Gastrocnemius medialis (tissue), 4 donors: ENCODE measurements around the gene AJM1.

ENCODE experiments used
- CTCF ChIP-seq, 5 experiments: fragments of 450-650 bp in 3 of 5; fragments of 200-600 bp in 2 of 5; sonication (generic) in 2 of 5; IDR thresholded peaks in 4 of 5; conservative IDR thresholded peaks in 1 of 5; 1 replicate in 4 of 5; 2 replicates in 1 of 5; pipeline ENCODE4 v1.5.1; 2016 to 2019; ENCODE audit warnings: antibody characterized with exemption in 5 of 5, mild to moderate bottlenecking in 3 of 5, moderate library complexity in 3 of 5
- POLR2A ChIP-seq, 2 donors: fragments of 450-650 bp; IDR thresholded peaks; one replicate each; pipeline ENCODE4 v1.6.1; 2017; ENCODE audit warnings: antibody characterized with exemption in 2 of 2, mild to moderate bottlenecking in 2 of 2, moderate library complexity in 2 of 2

- no peak for TF ChIP-seq CTCF (IDR thresholded peaks at IDR 0.05 in 4 of 5, conservative IDR thresholded peaks at IDR 0.05 in 1 of 5)
- no peak for TF ChIP-seq POLR2A (IDR thresholded peaks at IDR 0.05)
These were observed 25.2 kb downstream of the AJM1 start for GRCh38 chr9:136867480-136867879.
